SHP77 treated with DMSO at 0.1 percent for 48 hours (cell line): ENCODE results near the gene MEMO1.
A peak's percentile ranks its signal among the peaks of the same experiment; 100 is the strongest.
"Not testable (repeated sequence)": the region's sequence is repeated elsewhere in the genome, so short reads cannot be mapped to it uniquely, and the experiment has no call there.

Experiments
- DNase-seq: peaks from one replicate; lab custom pipeline; 2025; lab: John Stamatoyannopoulos, UW

Gene MEMO1

GRCh38 chr2:31998731-31999383 lies 12.0 kb downstream of the MEMO1 start:
- DNase-seq: no peak

- DNase-seq: no peak
Measured at GRCh38 chr2:31997653-31998052, 13.2 kb downstream of the MEMO1 start.

- DNase-seq: no peak
Measured at GRCh38 chr2:31996571-31997150, 14.1 kb downstream of the MEMO1 start.

- DNase-seq: no peak
Measured at GRCh38 chr2:31992934-31993333, 17.9 kb downstream of the MEMO1 start.

- DNase-seq: no peak
Measured at GRCh38 chr2:31992025-31992579, 18.7 kb downstream of the MEMO1 start.

- DNase-seq: no peak
Measured at GRCh38 chr2:31989946-31990345, 20.9 kb downstream of the MEMO1 start.

- no peak for DNase-seq
Measured at GRCh38 chr2:31987454-31988220, 23.2 kb downstream of the MEMO1 start.

- DNase-seq: no peak
Measured at GRCh38 chr2:31986906-31987305, 23.9 kb downstream of the MEMO1 start.

- no peak for DNase-seq
Measured at GRCh38 chr2:31983762-31984467, 26.9 kb downstream of the MEMO1 start.

GRCh38 chr2:31980674-31981356 lies 30.0 kb downstream of the MEMO1 start:
- peak; percentile 3 for DNase-seq

GRCh38 chr2:31979956-31980355 lies 30.9 kb downstream of the MEMO1 start:
- DNase-seq: no peak

- no peak for DNase-seq
Measured at GRCh38 chr2:31979018-31979417, 31.8 kb downstream of the MEMO1 start.

- no peak for DNase-seq
Measured at GRCh38 chr2:31978436-31978835, 32.4 kb downstream of the MEMO1 start.

- DNase-seq: no peak
Measured at GRCh38 chr2:31973665-31974064, 37.1 kb downstream of the MEMO1 start.

- DNase-seq: no peak
Measured at GRCh38 chr2:31972059-31972458, 38.7 kb downstream of the MEMO1 start.

GRCh38 chr2:31969178-31969577 lies 41.6 kb downstream of the MEMO1 start:
- no peak for DNase-seq

GRCh38 chr2:31967790-31968189 lies 43.0 kb downstream of the MEMO1 start:
- DNase-seq: no peak

- DNase-seq: not testable (repeated sequence)
Measured at GRCh38 chr2:31966402-31966801, 44.4 kb downstream of the MEMO1 start.

GRCh38 chr2:31965094-31965493 lies 45.7 kb downstream of the MEMO1 start:
- DNase-seq: no peak

GRCh38 chr2:31962757-31963361 lies 47.9 kb downstream of the MEMO1 start:
- DNase-seq: no peak

GRCh38 chr2:31958140-31958717 lies 52.6 kb downstream of the MEMO1 start:
- DNase-seq: no peak
